Duodenal mucosa (tissue), 2 donors: ENCODE measurements around the gene SEMG2.

Experiments used
- H3K27ac ChIP-seq: one replicate; pipeline ENCODE4 v1.7.0; 2013; ENCODE audit warnings: low read depth, low read length
- H3K27me3 ChIP-seq, 2 donors: one replicate each; pipeline ENCODE4 v1.7.0; 2013; ENCODE audit warnings: low read length in 2 of 2, control low read depth in 1 of 2; ENCODE audit not compliant: insufficient read depth in 2 of 2, control insufficient read depth in 1 of 2
- H3K36me3 ChIP-seq, 2 donors: one replicate each; pipeline ENCODE4 v1.7.0; 2013; ENCODE audit warnings: low read length in 2 of 2, control low read depth in 1 of 2; ENCODE audit not compliant: insufficient read depth in 2 of 2, control insufficient read depth in 1 of 2
- H3K4me1 ChIP-seq, 2 donors: one replicate each; pipeline ENCODE4 v1.7.0; 2013; ENCODE audit warnings: low read length in 2 of 2, control low read depth in 1 of 2; ENCODE audit not compliant: insufficient read depth in 2 of 2, control insufficient read depth in 1 of 2
- H3K4me3 ChIP-seq, 2 donors: one replicate each; pipeline ENCODE4 v1.7.0; 2013; ENCODE audit warnings: low read length in 2 of 2, low read depth in 1 of 2
- H3K9ac ChIP-seq, 2 donors: one replicate each; pipeline ENCODE4 v1.7.0; 2013; ENCODE audit warnings: low read length in 2 of 2, low read depth in 1 of 2
- H3K9me3 ChIP-seq, 2 donors: one replicate each; pipeline ENCODE4 v1.7.0; 2013; ENCODE audit warnings: low read length in 2 of 2, control low read depth in 1 of 2; ENCODE audit not compliant: control insufficient read depth in 1 of 2

SEMG2 gene

GRCh38 chr20:45254383-45255262 is 33.5 kb downstream of the SEMG2 start, which contains the start of gene SLPI:
SLPI (minus strand) TSS chr20:45254564; CDS start chr20:45254543, 21 bp downstream.
- no peak within 1 kb of the TSS for H3K4me3 ChIP-seq
- no peaks in the 10 kb centered on the region for H3K36me3 ChIP-seq

GRCh38 chr20:45257161-45257560 is 36.0 kb downstream of the SEMG2 start:
- no peak overlapping the region for H3K4me3 ChIP-seq
- H3K4me1 ChIP-seq = peaks cover 8 to 11% of the 10 kb centered on the region in 2 donors
- no peaks in the 10 kb centered on the region for H3K36me3 ChIP-seq
- peaks cover 3 to 14% of the 10 kb centered on the region in 2 donors for H3K27me3 ChIP-seq
- no peak overlapping the region for H3K27ac ChIP-seq
- no peaks in the 10 kb centered on the region for H3K9me3 ChIP-seq
- no peak overlapping the region for H3K9ac ChIP-seq

More at GRCh38 chr20:45254383-45255262, 33.5 kb downstream of the SEMG2 start, which contains the start of gene SLPI:
- H3K27ac ChIP-seq = no peak within 1 kb of the TSS
- H3K9me3 ChIP-seq = no peaks in the 10 kb centered on the region
- H3K9ac ChIP-seq = no peak within 1 kb of the TSS
- no peaks in the 10 kb centered on the region for H3K27me3 ChIP-seq
- H3K4me1 ChIP-seq = peaks cover 8 to 11% of the 10 kb centered on the region in 2 donors

GRCh38 chr20:45257711-45258110 is 36.5 kb downstream of the SEMG2 start:
- Histone ChIP-seq H3K4me3 (no peak overlapping the region), H3K36me3 (no peaks in the 10 kb centered on the region), H3K27ac (no peak overlapping the region), H3K4me1 (peaks cover 8 to 11% of the 10 kb centered on the region in 2 donors), H3K27me3 (peaks cover 4 to 17% of the 10 kb centered on the region in 2 donors), H3K9ac (no peak overlapping the region), H3K9me3 (no peaks in the 10 kb centered on the region)

- H3K27me3 ChIP-seq = peaks cover 7 to 18% of the 10 kb centered on the region in 2 donors
- H3K9me3 ChIP-seq = no peaks in the 10 kb centered on the region
- no peak overlapping the region for H3K4me3 ChIP-seq
- H3K27ac ChIP-seq = no peak overlapping the region
- H3K4me1 ChIP-seq = peaks cover 8 to 11% of the 10 kb centered on the region in 2 donors
- H3K36me3 ChIP-seq = no peaks in the 10 kb centered on the region
- no peak overlapping the region for H3K9ac ChIP-seq
These were observed 37.1 kb downstream of the SEMG2 start for GRCh38 chr20:45258259-45258658.

- peaks cover 8 to 11% of the 10 kb centered on the region in 2 donors for H3K4me1 ChIP-seq
- peaks cover 7 to 18% of the 10 kb centered on the region in 2 donors for H3K27me3 ChIP-seq
- H3K9me3 ChIP-seq = no peaks in the 10 kb centered on the region
- H3K27ac ChIP-seq = no peak overlapping the region
- no peak overlapping the region for H3K4me3 ChIP-seq
- H3K9ac ChIP-seq = no peak overlapping the region
- no peaks in the 10 kb centered on the region for H3K36me3 ChIP-seq
These were observed 37.5 kb downstream of the SEMG2 start for GRCh38 chr20:45258664-45259063.

- no peaks in the 10 kb centered on the region for H3K9me3 ChIP-seq
- no peak overlapping the region for H3K4me3 ChIP-seq
- H3K36me3 ChIP-seq = no peaks in the 10 kb centered on the region
- peaks cover 13 to 18% of the 10 kb centered on the region in 2 donors for H3K27me3 ChIP-seq
- H3K4me1 ChIP-seq = no peaks in the 10 kb centered on the region
- no peak overlapping the region for H3K9ac ChIP-seq
- H3K27ac ChIP-seq = no peak overlapping the region
These were observed 42.5 kb downstream of the SEMG2 start for GRCh38 chr20:45263556-45264266.

GRCh38 chr20:45266977-45267376 is 45.8 kb downstream of the SEMG2 start:
- Histone ChIP-seq H3K9ac (no peak overlapping the region), H3K4me1 (no peaks in the 10 kb centered on the region), H3K27me3 (peaks cover 10 to 15% of the 10 kb centered on the region in 2 donors), H3K9me3 (no peaks in the 10 kb centered on the region), H3K4me3 (no peak overlapping the region), H3K36me3 (no peaks in the 10 kb centered on the region), H3K27ac (no peak overlapping the region)

- H3K9me3 ChIP-seq = no peaks in the 10 kb centered on the region
- H3K27ac ChIP-seq = no peak overlapping the region
- no peaks in the 10 kb centered on the region for H3K4me1 ChIP-seq
- H3K27me3 ChIP-seq = peaks cover 6 to 18% of the 10 kb centered on the region in 2 donors
- H3K9ac ChIP-seq = no peak overlapping the region
- H3K36me3 ChIP-seq = no peaks in the 10 kb centered on the region
- H3K4me3 ChIP-seq = no peak overlapping the region
These were observed 47.4 kb downstream of the SEMG2 start for GRCh38 chr20:45268531-45268930.

GRCh38 chr20:45269056-45269455 is 47.9 kb downstream of the SEMG2 start:
- H3K27ac ChIP-seq = no peak overlapping the region
- no peaks in the 10 kb centered on the region for H3K4me1 ChIP-seq

GRCh38 chr20:45269754-45270270 is 48.6 kb downstream of the SEMG2 start:
- no peak overlapping the region for H3K27ac ChIP-seq
- H3K36me3 ChIP-seq = no peaks in the 10 kb centered on the region
- no peaks in the 10 kb centered on the region for H3K4me1 ChIP-seq
- H3K9me3 ChIP-seq = no peaks in the 10 kb centered on the region
- no peak overlapping the region for H3K9ac ChIP-seq
- peaks cover 6 to 23% of the 10 kb centered on the region in 2 donors for H3K27me3 ChIP-seq
- H3K4me3 ChIP-seq = no peak overlapping the region

More at GRCh38 chr20:45269056-45269455, 47.9 kb downstream of the SEMG2 start:
- Histone ChIP-seq H3K9ac (no peak overlapping the region), H3K9me3 (no peaks in the 10 kb centered on the region), H3K36me3 (no peaks in the 10 kb centered on the region), H3K4me3 (no peak overlapping the region), H3K27me3 (peaks cover 6 to 23% of the 10 kb centered on the region in 2 donors)
